SK-N-SH treated with all-trans-retinoic acid at 6 μM for 48 hours (cell line): ENCODE measurements around the gene ATRNL1.

Source experiments
- SNAI2 ChIP-seq: fragments of 250-450 bp; sonication (Bioruptor Pico); IDR thresholded peaks from 2 replicates; pipeline ENCODE4 v1.5.0; 2020; ENCODE audit warnings: mild to moderate bottlenecking, moderate library complexity
- TCF4 ChIP-seq: fragments of 250-450 bp; sonication (Bioruptor Pico); IDR thresholded peaks from 2 replicates; pipeline ENCODE4 v1.8.0; 2021; ENCODE audit warnings: mild to moderate bottlenecking, moderate library complexity, borderline replicate concordance

- TF ChIP-seq TCF4 (CRISPR knock-in tag) (no peak), SNAI2 (CRISPR knock-in tag) (no peak)
These were observed 838.1 kb downstream of the ATRNL1 start for GRCh38 chr10:115931309-115931708.
